Stomach smooth muscle (tissue), 2 donors: ENCODE data around the gene WNT3A.
"Not testable (repeated sequence)": the region's sequence is repeated elsewhere in the genome, so short reads cannot be mapped to it uniquely, and the experiment has no call there.

Source experiments
- H3K27ac ChIP-seq: one replicate; pipeline ENCODE4 v1.7.0; 2013; ENCODE audit warnings: mild to moderate bottlenecking, low read length, inconsistent platforms
- H3K27me3 ChIP-seq, 2 donors: one replicate each; pipeline ENCODE4 v1.7.0; 2013; ENCODE audit warnings: low read length in 2 of 2; ENCODE audit not compliant: insufficient read depth in 2 of 2, control insufficient read depth in 1 of 2
- H3K36me3 ChIP-seq, 2 donors: one replicate each; pipeline ENCODE4 v1.7.0; 2013; ENCODE audit warnings: low read length in 2 of 2; ENCODE audit not compliant: control insufficient read depth in 2 of 2, insufficient read depth in 2 of 2
- H3K4me1 ChIP-seq: one replicate; pipeline ENCODE4 v1.7.0; 2013; ENCODE audit warnings: low read length; ENCODE audit not compliant: control insufficient read depth, insufficient read depth
- H3K4me3 ChIP-seq, 2 donors: one replicate each; pipeline ENCODE4 v1.7.0; 2013; ENCODE audit warnings: low read length in 2 of 2
- H3K9ac ChIP-seq, 2 donors: one replicate each; pipeline ENCODE4 v1.7.0; 2013; ENCODE audit warnings: low read length in 2 of 2, mild to moderate bottlenecking in 1 of 2
- H3K9me3 ChIP-seq, 2 donors: one replicate each; pipeline ENCODE4 v1.7.0; 2013; ENCODE audit warnings: low read length in 2 of 2; ENCODE audit not compliant: control insufficient read depth in 2 of 2
- donor health status: healthy.
- donor health status: Pancreatic carcinoma.

Gene WNT3A

GRCh38 chr1:228015276-228016180 lies 8.7 kb downstream of the WNT3A start:
- Histone ChIP-seq H3K9me3 (no peaks in the 10 kb centered on the region), H3K36me3 (no peaks in the 10 kb centered on the region), H3K4me1 (no peaks in the 10 kb centered on the region), H3K27ac (no peak overlapping the region), H3K27me3 (peaks cover 0 to 14% of the 10 kb centered on the region in 2 donors), H3K9ac (no peak overlapping the region), H3K4me3 (no peak overlapping the region)

- Histone ChIP-seq H3K27me3 (peaks cover 0 to 14% of the 10 kb centered on the region in 2 donors), H3K9ac (no peak overlapping the region), H3K9me3 (no peaks in the 10 kb centered on the region), H3K27ac (no peak overlapping the region), H3K36me3 (no peaks in the 10 kb centered on the region), H3K4me3 (no peak overlapping the region), H3K4me1 (no peaks in the 10 kb centered on the region)
Observed at GRCh38 chr1:228016181-228016510, 9.3 kb downstream of the WNT3A start.

GRCh38 chr1:228016653-228017355 lies 10.0 kb downstream of the WNT3A start:
- H3K4me3 ChIP-seq: no peak overlapping the region
- H3K4me1 ChIP-seq: no peaks in the 10 kb centered on the region
- peaks cover 0 to 12% of the 10 kb centered on the region in 2 donors for H3K27me3 ChIP-seq

GRCh38 chr1:228017356-228018124 lies 10.7 kb downstream of the WNT3A start:
- Histone ChIP-seq H3K9ac (no peak overlapping the region), H3K27me3 (peaks cover 0 to 11% of the 10 kb centered on the region in 2 donors), H3K36me3 (no peaks in the 10 kb centered on the region), H3K4me1 (no peaks in the 10 kb centered on the region), H3K27ac (no peak overlapping the region), H3K9me3 (no peaks in the 10 kb centered on the region), H3K4me3 (no peak overlapping the region)

More at GRCh38 chr1:228016653-228017355, 10.0 kb downstream of the WNT3A start:
- Histone ChIP-seq H3K9ac (no peak overlapping the region), H3K27ac (no peak overlapping the region), H3K9me3 (no peaks in the 10 kb centered on the region), H3K36me3 (no peaks in the 10 kb centered on the region)

- H3K36me3 ChIP-seq: no peaks in the 10 kb centered on the region
- H3K27ac ChIP-seq: no peak overlapping the region
- no peak overlapping the region for H3K4me3 ChIP-seq
- H3K9ac ChIP-seq: no peak overlapping the region
- peaks cover 0 to 8% of the 10 kb centered on the region in 2 donors for H3K27me3 ChIP-seq
- no peaks in the 10 kb centered on the region for H3K4me1 ChIP-seq
- H3K9me3 ChIP-seq: no peaks in the 10 kb centered on the region
Observed at GRCh38 chr1:228018125-228018398, 11.3 kb downstream of the WNT3A start.

DNA sequence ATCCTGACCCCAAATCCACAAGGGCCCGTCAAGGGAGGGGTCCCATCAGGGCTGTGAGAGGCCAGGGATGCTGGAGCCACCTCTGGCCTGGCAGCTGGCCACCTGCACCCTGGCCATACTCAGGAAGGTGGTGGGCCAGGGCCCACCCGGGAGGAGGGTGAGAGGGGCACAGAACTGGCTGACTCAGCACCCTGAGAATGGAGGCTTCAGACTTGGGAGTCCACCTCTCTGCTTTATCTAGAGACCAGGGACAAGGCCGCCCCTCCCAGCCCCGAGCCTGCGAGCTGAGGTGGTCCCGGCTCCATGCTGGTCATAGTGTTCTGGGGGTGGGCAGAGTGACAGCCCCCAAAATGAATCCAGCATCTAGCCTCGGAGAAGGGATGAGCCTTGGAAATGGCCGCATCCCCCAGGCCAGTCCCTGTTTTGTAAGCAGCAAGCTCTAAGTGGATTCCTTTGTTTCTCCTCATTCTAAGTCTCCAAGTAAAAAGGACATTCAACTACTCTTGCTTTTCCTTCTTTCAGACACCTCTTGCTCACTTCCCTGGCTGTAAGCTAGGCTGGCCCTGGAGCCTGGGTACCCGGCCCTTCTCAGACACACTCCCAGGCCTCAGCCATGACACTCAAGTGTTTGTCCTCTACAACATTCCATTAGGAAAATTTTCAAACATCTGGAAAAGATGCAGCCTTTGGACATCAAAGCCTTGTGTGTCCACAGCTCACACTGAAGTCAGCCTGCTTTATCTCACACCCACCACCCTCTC lies 12.3 kb downstream of the WNT3A start:
- Histone ChIP-seq H3K36me3 (no peaks in the 10 kb centered on the region), H3K27me3 (peaks cover 0 to 8% of the 10 kb centered on the region in 2 donors)

GRCh38 chr1:228019722-228020083 lies 12.9 kb downstream of the WNT3A start:
- not testable (repeated sequence) for H3K4me1 ChIP-seq

More for the DNA sequence above, 12.3 kb downstream of the WNT3A start:
- H3K9ac ChIP-seq: no peak overlapping the region
- no peaks in the 10 kb centered on the region for H3K4me1 ChIP-seq
- H3K9me3 ChIP-seq: no peaks in the 10 kb centered on the region
- no peak overlapping the region for H3K27ac ChIP-seq
- no peak overlapping the region for H3K4me3 ChIP-seq

DNA sequence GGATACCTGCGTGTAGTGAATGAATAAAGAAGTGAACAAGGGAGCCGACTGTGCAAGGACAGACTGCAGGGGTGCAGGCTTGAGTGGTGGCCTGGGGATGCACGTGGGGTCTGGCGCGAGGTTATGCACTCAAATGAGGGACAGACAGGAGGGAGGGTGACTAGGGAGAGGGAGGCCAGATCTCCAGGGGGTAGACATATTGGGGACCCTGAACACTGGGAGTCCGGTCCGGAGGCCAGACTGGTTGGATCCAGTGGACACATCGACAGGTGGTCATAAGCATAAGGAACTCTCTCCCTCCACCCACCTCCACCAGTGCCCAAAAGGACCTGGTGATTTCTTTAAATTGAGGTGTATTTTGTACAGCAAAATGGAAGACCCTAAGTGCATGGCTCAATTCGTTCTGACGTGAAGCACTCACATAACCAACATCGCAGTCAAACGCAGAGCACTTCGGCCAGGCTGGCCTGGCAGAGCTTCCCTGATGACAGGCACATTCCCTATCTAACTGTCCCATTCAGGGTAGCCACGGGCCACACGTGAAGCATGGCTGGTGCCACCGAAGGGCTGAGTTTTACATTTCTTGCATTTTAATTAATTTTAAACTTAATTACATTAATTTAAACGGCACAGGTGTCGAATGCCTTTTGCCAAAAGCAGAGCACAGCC lies 14.0 kb downstream of the WNT3A start:
- H3K27me3 ChIP-seq: peaks cover 0 to 7% of the 10 kb centered on the region in 2 donors
- no peak overlapping the region for H3K9ac ChIP-seq
- H3K27ac ChIP-seq: no peak overlapping the region
- H3K4me1 ChIP-seq: no peaks in the 10 kb centered on the region
- peaks cover 3% of the 10 kb centered on the region in 2 donors for H3K9me3 ChIP-seq
- no peaks in the 10 kb centered on the region for H3K36me3 ChIP-seq
- no peak overlapping the region for H3K4me3 ChIP-seq

More at GRCh38 chr1:228019722-228020083, 12.9 kb downstream of the WNT3A start:
- not testable (repeated sequence) for H3K9ac ChIP-seq, H3K36me3 ChIP-seq, H3K4me3 ChIP-seq, H3K27ac ChIP-seq, H3K9me3 ChIP-seq, H3K27me3 ChIP-seq

DNA sequence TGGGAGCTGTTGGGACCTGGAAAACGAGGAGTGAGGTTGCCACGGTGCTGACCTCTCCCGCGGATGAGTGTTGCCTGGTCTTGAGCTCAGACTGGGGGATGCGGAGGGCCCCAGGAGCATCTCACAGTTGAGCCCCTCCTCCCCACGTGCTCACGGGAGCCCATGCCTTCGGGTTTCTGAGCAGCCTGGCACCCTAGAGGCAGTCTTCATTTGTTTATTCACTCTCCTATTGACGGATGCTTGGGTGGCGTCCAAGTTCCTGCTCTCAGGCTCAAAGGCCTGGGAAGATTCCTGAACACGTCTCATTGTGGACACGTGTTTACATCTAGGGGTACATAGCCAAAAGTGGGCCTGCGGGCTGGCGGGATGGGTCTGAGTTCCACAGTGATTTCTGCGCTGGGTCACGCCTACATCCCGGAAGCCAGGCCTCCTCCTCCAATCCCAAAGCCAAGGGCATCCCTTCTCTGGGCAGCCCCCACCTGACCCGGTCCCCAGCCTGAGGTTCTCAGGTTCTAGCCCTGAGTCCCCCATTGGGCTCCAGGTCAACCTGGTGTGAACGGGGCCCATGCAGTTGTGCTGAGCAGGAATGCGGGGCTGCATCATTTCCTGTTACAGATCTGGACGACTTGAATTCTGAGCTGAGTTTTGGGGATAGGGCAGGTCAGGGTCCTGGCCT lies 14.7 kb downstream of the WNT3A start:
- Histone ChIP-seq H3K36me3 (no peaks in the 10 kb centered on the region), H3K9me3 (peaks cover 3% of the 10 kb centered on the region in 2 donors), H3K4me1 (no peaks in the 10 kb centered on the region), H3K9ac (no peak overlapping the region), H3K4me3 (no peak overlapping the region), H3K27me3 (peaks cover 0 to 4% of the 10 kb centered on the region in 2 donors), H3K27ac (no peak overlapping the region)
